Common myeloid progenitor, CD34-positive (primary cell): ENCODE results near the gene PIGQ.

Experiments
- CTCF ChIA-PET: fragments of 350-600 bp; sonication (Branson Sonifier 250); formaldehyde crosslinking; loops from one replicate; lab custom pipeline; 2021; ENCODE audit warnings: antibody characterized with exemption; lab: Charles Lee
- POLR2A ChIA-PET: fragments of 350-600 bp; sonication (Branson Sonifier 250); formaldehyde crosslinking; loops from one replicate; lab custom pipeline; 2021; ENCODE audit warnings: antibody characterized with exemption; lab: Charles Lee
- DNase-seq, 3 donors: peaks; one replicate each; pipeline versions ENCODE4 v3.0.0 to v3.0.0-alpha.2; 2013
- H3K27ac ChIP-seq, 2 experiments: 1 replicate in 1 of 2; 2 replicates in 1 of 2; pipeline ENCODE4 v1.7.0; 2013; ENCODE audit warnings: inconsistent platforms in 2 of 2, low read length in 2 of 2, mild to moderate bottlenecking in 2 of 2, low read depth in 1 of 2, moderate library complexity in 1 of 2; ENCODE audit not compliant: severe bottlenecking in 2 of 2, insufficient read depth in 1 of 2, poor library complexity in 1 of 2
- H3K27me3 ChIP-seq, 5 experiments: replicated peaks in 2 of 5; 1 replicate in 3 of 5; 2 replicates in 2 of 5; pipeline versions ENCODE4 v1.6.1 to v1.7.0; 2013; ENCODE audit warnings: low read length in 4 of 5, mild to moderate bottlenecking in 2 of 5, moderate library complexity in 2 of 5, inconsistent platforms in 1 of 5; ENCODE audit not compliant: insufficient read depth in 5 of 5, control insufficient read depth in 4 of 5
- H3K36me3 ChIP-seq, 4 experiments: 1 replicate in 2 of 4; 2 replicates in 2 of 4; pipeline versions ENCODE4 v1.6.1 to v1.7.0; 2013; ENCODE audit warnings: low read length in 3 of 4, control low read depth in 1 of 4, mild to moderate bottlenecking in 1 of 4; ENCODE audit not compliant: control insufficient read depth in 4 of 4, insufficient read depth in 4 of 4
- H3K4me1 ChIP-seq, 4 experiments: 1 replicate in 3 of 4; 2 replicates in 1 of 4; pipeline versions ENCODE4 v1.6.1 to v1.7.1; 2013; ENCODE audit warnings: low read length in 3 of 4, mild to moderate bottlenecking in 3 of 4, control low read depth in 1 of 4, inconsistent platforms in 1 of 4, moderate library complexity in 1 of 4; ENCODE audit not compliant: control insufficient read depth in 4 of 4, insufficient read depth in 4 of 4; ENCODE audit errors: control extremely low read depth in 1 of 4
- H3K4me3 ChIP-seq, 7 experiments: 1 replicate in 4 of 7; 2 replicates in 3 of 7; pipeline versions ENCODE4 v1.5.1 to v1.7.0; 2013; ENCODE audit warnings: mild to moderate bottlenecking in 7 of 7, low read length in 6 of 7, moderate library complexity in 6 of 7, inconsistent platforms in 2 of 7, low read depth in 2 of 7, control low read depth in 1 of 7; ENCODE audit not compliant: insufficient read depth in 4 of 7, control insufficient read depth in 1 of 7; ENCODE audit errors: extremely low read depth in 1 of 7
- H3K9me3 ChIP-seq, 5 experiments: 1 replicate in 4 of 5; 2 replicates in 1 of 5; pipeline versions ENCODE4 v1.6.1 to v1.7.1; 2013; ENCODE audit warnings: low read length in 4 of 5, mild to moderate bottlenecking in 2 of 5, inconsistent platforms in 1 of 5, low read depth in 1 of 5, moderate library complexity in 1 of 5; ENCODE audit not compliant: control insufficient read depth in 4 of 5, insufficient read depth in 2 of 5; ENCODE audit errors: control extremely low read depth in 1 of 5
- WGBS: methylation state at CpG from one replicate; pipeline ENCODE4 v1.1.5; 2013; ENCODE audit not compliant: insufficient coverage; 5-methylcytosine and 5-hydroxymethylcytosine counted together

PIGQ gene

GRCh38 chr16:552171-552570, 17.6 kb upstream of the PIGQ start:
- Histone ChIP-seq H3K4me1 (peaks cover 0 to under 1% (median 0%) of the 10 kb centered on the region in 4 experiments), H3K36me3 (peaks cover 5 to 50% (median 28%) of the 10 kb centered on the region in 4 experiments), H3K27ac (no peak overlapping the region), H3K4me3 (no peak overlapping the region), H3K9me3 (no peaks in the 10 kb centered on the region), H3K27me3 (no peaks in the 10 kb centered on the region)
- no peak for DNase-seq
- CTCF ChIA-PET = no interaction called here
- POLR2A ChIA-PET = no interaction called here
- WGBS = 97% methylated on average over 35 of the region's 35 CpGs

- Histone ChIP-seq H3K4me1 (peaks cover 0 to 16% (median 12%) of the 10 kb centered on the region in 4 experiments), H3K36me3 (peaks cover 1 to 38% (median 20%) of the 10 kb centered on the region in 4 experiments), H3K27ac (no peak overlapping the region), H3K9me3 (no peaks in the 10 kb centered on the region), H3K27me3 (peaks cover 0 to 6% (median 0%) of the 10 kb centered on the region in 5 experiments), H3K4me3 (no peak overlapping the region)
- ChIA-PET CTCF (interaction anchor here (1.3 kb wide), 1 partner anchor 22 kb away, joined by 3 read pairs; no protein-coding TSS in a partner anchor), POLR2A (no interaction called here)
- WGBS = 94% methylated on average over 30 of the region's 33 CpGs
- DNase-seq = no peak
Measured at GRCh38 chr16:553601-554296, 16.0 kb upstream of the PIGQ start.

GRCh38 chr16:554297-554621, 15.5 kb upstream of the PIGQ start:
- no peak overlapping the region for H3K4me3 ChIP-seq
- ChIA-PET POLR2A (no interaction called here), CTCF (interaction anchor here (1.3 kb wide), 1 partner anchor 21 kb away, joined by 3 read pairs; no protein-coding TSS in a partner anchor)
- H3K27me3 ChIP-seq = peaks cover 0 to 11% (median 0%) of the 10 kb centered on the region in 5 experiments
- H3K27ac ChIP-seq = no peak overlapping the region
- H3K4me1 ChIP-seq = peaks cover 0 to 16% (median 15%) of the 10 kb centered on the region in 4 experiments
- H3K36me3 ChIP-seq = peaks cover 0 to 35% (median 17%) of the 10 kb centered on the region in 4 experiments
- no peaks in the 10 kb centered on the region for H3K9me3 ChIP-seq
- 92% methylated on average over 7 of the region's 11 CpGs for WGBS
- no peak for DNase-seq

- CTCF ChIA-PET = interaction anchor here (1.3 kb wide), 1 partner anchor 20 kb away, joined by 3 read pairs; no protein-coding TSS in a partner anchor
- Histone ChIP-seq H3K4me1 (peaks cover 0 to 21% (median 15%) of the 10 kb centered on the region in 4 experiments), H3K9me3 (no peaks in the 10 kb centered on the region), H3K27ac (no peak overlapping the region), H3K4me3 (no peak overlapping the region), H3K36me3 (peaks cover 0 to 32% (median 14%) of the 10 kb centered on the region in 4 experiments), H3K27me3 (peaks cover 0 to 17% (median 2%) of the 10 kb centered on the region in 5 experiments)
- 94% methylated on average over 53 of the region's 54 CpGs for WGBS
- POLR2A ChIA-PET = no interaction called here
- DNase-seq = no peak
Measured at GRCh38 chr16:554640-555365, 15.0 kb upstream of the PIGQ start.

GRCh38 chr16:555528-556473, 14.0 kb upstream of the PIGQ start:
- Histone ChIP-seq H3K4me3 (no peak overlapping the region), H3K36me3 (peaks cover 0 to 26% (median 11%) of the 10 kb centered on the region in 4 experiments), H3K4me1 (peaks cover 0 to 25% (median 15%) of the 10 kb centered on the region in 4 experiments), H3K27me3 (peaks cover 0 to 24% (median 3%) of the 10 kb centered on the region in 5 experiments), H3K9me3 (no peaks in the 10 kb centered on the region), H3K27ac (no peak overlapping the region)
- 96% methylated on average over 28 of the region's 32 CpGs for WGBS
- POLR2A ChIA-PET = no interaction called here
- no peak for DNase-seq
- CTCF ChIA-PET = interaction anchor here (1.4 kb wide), 1 partner anchor 17 kb away, joined by 3 read pairs; no protein-coding TSS in a partner anchor

GRCh38 chr16:556474-557173, 13.1 kb upstream of the PIGQ start:
- H3K27me3 ChIP-seq = peaks cover 0 to 32% (median 5%) of the 10 kb centered on the region in 5 experiments
- POLR2A ChIA-PET = no interaction called here
- H3K27ac ChIP-seq = no peak overlapping the region
- no peak for DNase-seq
- H3K36me3 ChIP-seq = peaks cover 0 to 20% (median 9%) of the 10 kb centered on the region in 4 experiments
- no peaks in the 10 kb centered on the region for H3K9me3 ChIP-seq
- H3K4me1 ChIP-seq = peaks cover 0 to 25% (median 15%) of the 10 kb centered on the region in 4 experiments
- CTCF ChIA-PET = interaction anchor here (1.4 kb wide), 1 partner anchor 18 kb away, joined by 3 read pairs; no protein-coding TSS in a partner anchor
- WGBS = 97% methylated on average over 27 of the region's 32 CpGs
- H3K4me3 ChIP-seq = no peak overlapping the region
